GM15510 (cell line): Measurements from ENCODE around the gene OGN.

Experiments used
- POLR2A ChIP-seq: IDR thresholded peaks from 3 replicates; pipeline ENCODE4 v1.6.1; 2011; ENCODE audit warnings: borderline replicate concordance; ENCODE audit not compliant: insufficient read length; ENCODE audit errors: extremely low read depth

Gene OGN

GRCh38 chr9:92408747-92409478 is 4.5 kb upstream of the OGN start:
- TF ChIP-seq POLR2A = no peak

GRCh38 chr9:92407818-92408217 is 3.4 kb upstream of the OGN start:
- no peak for TF ChIP-seq POLR2A

- no peak for TF ChIP-seq POLR2A
Measured at GRCh38 chr9:92406477-92406876, 2.1 kb upstream of the OGN start.

GRCh38 chr9:92405818-92406217 is 1.4 kb upstream of the OGN start:
- TF ChIP-seq POLR2A = no peak

GRCh38 chr9:92402826-92403745 is 1.3 kb downstream of the OGN start:
- no peak for TF ChIP-seq POLR2A

- no peak for TF ChIP-seq POLR2A
Measured at GRCh38 chr9:92402360-92402759, 2.0 kb downstream of the OGN start.

- no peak for TF ChIP-seq POLR2A
Measured at GRCh38 chr9:92397853-92398252, 6.5 kb downstream of the OGN start.

- TF ChIP-seq POLR2A = no peak
Measured at GRCh38 chr9:92395617-92396016, 8.8 kb downstream of the OGN start.

- no peak for TF ChIP-seq POLR2A
Measured at GRCh38 chr9:92393686-92394085, 10.7 kb downstream of the OGN start.

GRCh38 chr9:92392690-92393089 is 11.7 kb downstream of the OGN start:
- no peak for TF ChIP-seq POLR2A

GRCh38 chr9:92385953-92386352 is 18.4 kb downstream of the OGN start:
- TF ChIP-seq POLR2A = no peak

GRCh38 chr9:92385477-92385876 is 18.9 kb downstream of the OGN start:
- TF ChIP-seq POLR2A = no peak

- no peak for TF ChIP-seq POLR2A
Measured at GRCh38 chr9:92385001-92385400, 19.4 kb downstream of the OGN start.

GRCh38 chr9:92384375-92384774 is 20.0 kb downstream of the OGN start:
- TF ChIP-seq POLR2A = no peak

GRCh38 chr9:92381775-92382174 is 22.6 kb downstream of the OGN start:
- TF ChIP-seq POLR2A = no peak

- no peak for TF ChIP-seq POLR2A
Measured at GRCh38 chr9:92380603-92381002, 23.8 kb downstream of the OGN start.
